Activated naive CD4-positive, alpha-beta T cell treated with anti-CD3 and anti-CD28 coated beads, Interleukin-2, amount 50 U/mL, for 72 hours (primary cell): ENCODE data around the gene PINK1. TPM values are rescaled to one million over a fixed set of nuclear protein-coding genes. Genes with fewer than 3 reads are reported as not detected.
"Not testable (repeated sequence)": the region's sequence is repeated elsewhere in the genome, so short reads cannot be mapped to it uniquely, and the experiment has no call there.

ENCODE experiments used
- ATAC-seq, 2 donors: fragments of 150-1000 bp; cut with Tn5 transposase; 2 replicates each; pipeline ENCODE4 v1.10.0; 2021; ENCODE audit warnings: mild to moderate bottlenecking in 2 of 2, moderate library complexity in 2 of 2
- DNase-seq, 2 donors: peaks; one replicate each; pipeline ENCODE4 v3.0.0; 2021 to 2022; ENCODE audit warnings: low spot score in 2 of 2
- H3K27ac Mint-ChIP-seq, 2 donors: one replicate each; pipeline ENCODE4 v1.8.0; 2022; ENCODE audit warnings: mild to moderate bottlenecking in 2 of 2, mixed read lengths in 2 of 2
- H3K36me3 Mint-ChIP-seq, 2 donors: one replicate each; pipeline ENCODE4 v1.8.0; 2022; ENCODE audit warnings: mixed read lengths in 2 of 2
- H3K9me3 Mint-ChIP-seq, 2 donors: one replicate each; pipeline ENCODE4 v1.8.0; 2022; ENCODE audit warnings: mixed read lengths in 2 of 2
- total RNA-seq, 2 donors: library from RNA; stranded (reverse); gene quantifications; one replicate each; pipeline ENCODE4 v1.2.3, GENCODE V29; 2022

Gene PINK1
- total RNA-seq, 2 donors from 2014 or later = 2.5 to 10.6 TPM

GRCh38 chr1:20603504-20604464 is 29.5 kb upstream of the PINK1 start:
- Mint-ChIP-seq H3K36me3 (no peaks in the 10 kb centered on the region), H3K9me3 (no peaks in the 10 kb centered on the region), H3K27ac (no peak overlapping the region)
- ATAC-seq (no peak), DNase-seq (no peak)

GRCh38 chr1:20604678-20605077 is 28.6 kb upstream of the PINK1 start:
- DNase-seq (no peak), ATAC-seq (no peak)
- Mint-ChIP-seq H3K36me3 (no peaks in the 10 kb centered on the region), H3K27ac (no peak overlapping the region), H3K9me3 (no peaks in the 10 kb centered on the region)

GRCh38 chr1:20606801-20607570 is 26.3 kb upstream of the PINK1 start:
- ATAC-seq, DNase-seq, H3K27ac Mint-ChIP-seq, H3K9me3 Mint-ChIP-seq, H3K36me3 Mint-ChIP-seq: not testable (repeated sequence)

- no peaks in the 10 kb centered on the region for H3K36me3 Mint-ChIP-seq
- ATAC-seq = no peak
- H3K9me3 Mint-ChIP-seq = no peaks in the 10 kb centered on the region
- H3K27ac Mint-ChIP-seq = no peak overlapping the region
- no peak for DNase-seq
These were observed 23.7 kb upstream of the PINK1 start for GRCh38 chr1:20609541-20609940.

GRCh38 chr1:20610970-20611369 is 22.3 kb upstream of the PINK1 start:
- no peaks in the 10 kb centered on the region for H3K9me3 Mint-ChIP-seq
- no peak overlapping the region for H3K27ac Mint-ChIP-seq
- ATAC-seq = no peak
- H3K36me3 Mint-ChIP-seq = no peaks in the 10 kb centered on the region
- no peak for DNase-seq

GRCh38 chr1:20611652-20612051 is 21.6 kb upstream of the PINK1 start:
- H3K36me3 Mint-ChIP-seq = no peaks in the 10 kb centered on the region
- no peaks in the 10 kb centered on the region for H3K9me3 Mint-ChIP-seq
- no peak for DNase-seq
- H3K27ac Mint-ChIP-seq = no peak overlapping the region
- ATAC-seq = no peak

- Mint-ChIP-seq H3K36me3 (no peaks in the 10 kb centered on the region), H3K27ac (no peak overlapping the region), H3K9me3 (no peaks in the 10 kb centered on the region)
- DNase-seq = no peak
- no peak for ATAC-seq
These were observed 21.0 kb upstream of the PINK1 start for GRCh38 chr1:20612221-20612746.

GRCh38 chr1:20614131-20614579 is 19.1 kb upstream of the PINK1 start:
- Mint-ChIP-seq H3K36me3 (no peaks in the 10 kb centered on the region), H3K9me3 (no peaks in the 10 kb centered on the region), H3K27ac (no peak overlapping the region)

GRCh38 chr1:20615946-20616846 is 17.1 kb upstream of the PINK1 start:
- H3K27ac Mint-ChIP-seq = no peak overlapping the region

More at GRCh38 chr1:20614131-20614579, 19.1 kb upstream of the PINK1 start:
- no peak for ATAC-seq
- DNase-seq = no peak

GRCh38 chr1:20616847-20617487 is 16.3 kb upstream of the PINK1 start:
- Mint-ChIP-seq H3K36me3 (no peaks in the 10 kb centered on the region), H3K27ac (no peak overlapping the region), H3K9me3 (no peaks in the 10 kb centered on the region)
- DNase-seq (no peak), ATAC-seq (no peak)

More at GRCh38 chr1:20615946-20616846, 17.1 kb upstream of the PINK1 start:
- no peaks in the 10 kb centered on the region for H3K36me3 Mint-ChIP-seq
- ATAC-seq (no peak), DNase-seq (no peak)
- H3K9me3 Mint-ChIP-seq = no peaks in the 10 kb centered on the region

- no peaks in the 10 kb centered on the region for H3K36me3 Mint-ChIP-seq
- ATAC-seq = no peak
- H3K27ac Mint-ChIP-seq = no peak overlapping the region
- no peaks in the 10 kb centered on the region for H3K9me3 Mint-ChIP-seq
- DNase-seq = no peak
These were observed 14.7 kb upstream of the PINK1 start for GRCh38 chr1:20618550-20618949.

GRCh38 chr1:20619999-20620398 is 13.3 kb upstream of the PINK1 start:
- no peaks in the 10 kb centered on the region for H3K36me3 Mint-ChIP-seq
- no peak overlapping the region for H3K27ac Mint-ChIP-seq
- ATAC-seq (no peak), DNase-seq (no peak)
- no peaks in the 10 kb centered on the region for H3K9me3 Mint-ChIP-seq

- H3K27ac Mint-ChIP-seq = no peak overlapping the region
- no peaks in the 10 kb centered on the region for H3K9me3 Mint-ChIP-seq
- DNase-seq (no peak), ATAC-seq (no peak)
- H3K36me3 Mint-ChIP-seq = no peaks in the 10 kb centered on the region
These were observed 12.2 kb upstream of the PINK1 start for GRCh38 chr1:20621012-20621411.

- no peak for ATAC-seq
- Mint-ChIP-seq H3K27ac (no peak overlapping the region), H3K9me3 (peaks cover 0 to 9% of the 10 kb centered on the region in 2 donors)
These were observed 8.5 kb upstream of the PINK1 start for GRCh38 chr1:20624709-20625108.

GRCh38 chr1:20625176-20626097 is 7.8 kb upstream of the PINK1 start:
- H3K36me3 Mint-ChIP-seq = no peaks in the 10 kb centered on the region
- DNase-seq = no peak
- no peak for ATAC-seq
- peaks cover 0 to 9% of the 10 kb centered on the region in 2 donors for H3K9me3 Mint-ChIP-seq
- H3K27ac Mint-ChIP-seq = no peak overlapping the region

More at GRCh38 chr1:20624709-20625108, 8.5 kb upstream of the PINK1 start:
- DNase-seq = no peak
- no peaks in the 10 kb centered on the region for H3K36me3 Mint-ChIP-seq
